ENCODE data around the gene CTTN. TPM values are rescaled to one million over a fixed set of nuclear protein-coding genes. Genes with fewer than 3 reads are reported as not detected.

CTTN gene
- total RNA-seq, 1 experiment from 2014 or later, result 533 TPM

- H4K20me1 ChIP-seq (ENCODE audit: insufficient read depth), result peaks cover 82% of the 10 kb centered on the region
- CTCF ChIA-PET, result no interaction called here
- no peaks in the 10 kb centered on the region for H3K79me2 ChIP-seq (ENCODE audit: low read depth)
Observed at GRCh38 chr11:70429428-70429705, 31.0 kb downstream of the CTTN start.

GRCh38 chr11:70429724-70430521, 31.6 kb downstream of the CTTN start:
- H3F3A ChIP-seq (ENCODE audit: insufficient read depth, low read depth), result 0 out of 2 replicates have a peak, but pooled peaks cover 7% of the 10 kb centered on the region
- peaks cover 80% of the 10 kb centered on the region for H4K20me1 ChIP-seq (ENCODE audit: insufficient read depth)
- ChIA-PET POLR2A (ENCODE audit: unreplicated experiment) (no interaction called here), CTCF (no interaction called here)
- no peak overlapping the region for H3K27ac ChIP-seq
- no peak overlapping the region for H3K4me2 ChIP-seq
- H3K4me1 ChIP-seq (replicated peaks; ENCODE audit: insufficient read depth), result no peaks in the 10 kb centered on the region
- no peak for DNase-seq
- intact Hi-C loops (cut with micrococcal nuclease; ENCODE audit: unreplicated experiment), result no loop called here
- no peaks in the 10 kb centered on the region for H3K27me3 ChIP-seq (ENCODE audit: insufficient read depth, low read depth)
- H3K9me3 ChIP-seq (ENCODE audit: insufficient read depth, low read depth), result no peaks in the 10 kb centered on the region
- H2AFZ ChIP-seq, result no peak overlapping the region
- peaks cover 39% of the 10 kb centered on the region for H3K36me3 ChIP-seq (ENCODE audit: low read depth)
- no TSS peak for BruUV-seq (replicated peaks)
- no peak overlapping the region for H3K4me3 ChIP-seq
- H3K9me2 ChIP-seq (ENCODE audit: insufficient read depth), result no peaks in the 10 kb centered on the region
- no peaks in the 10 kb centered on the region for H3K79me2 ChIP-seq (ENCODE audit: low read depth)
- TF ChIP-seq EZH2 (IDR thresholded peaks at IDR 0.05; ENCODE audit: low read depth), result no peak
- TF ChIP-seq CTCF (conservative IDR thresholded peaks at IDR 0.05), result no peak

More at GRCh38 chr11:70429428-70429705, 31.0 kb downstream of the CTTN start:
- no peak overlapping the region for H3K27ac ChIP-seq
- no peak for TF ChIP-seq CTCF (conservative IDR thresholded peaks at IDR 0.05)
- no peak for TF ChIP-seq EZH2 (IDR thresholded peaks at IDR 0.05; ENCODE audit: low read depth)
- H3K9me2 ChIP-seq (ENCODE audit: insufficient read depth), result no peaks in the 10 kb centered on the region
- POLR2A ChIA-PET (ENCODE audit: unreplicated experiment), result no interaction called here
- no peaks in the 10 kb centered on the region for H3K4me1 ChIP-seq (replicated peaks; ENCODE audit: insufficient read depth)
- no peaks in the 10 kb centered on the region for H3K9me3 ChIP-seq (ENCODE audit: insufficient read depth, low read depth)
- H3K4me3 ChIP-seq, result no peak overlapping the region
- intact Hi-C loops (cut with micrococcal nuclease; ENCODE audit: unreplicated experiment), result no loop called here
- no TSS peak for BruUV-seq (replicated peaks)
- peaks cover 43% of the 10 kb centered on the region for H3K36me3 ChIP-seq (ENCODE audit: low read depth)
- H3K27me3 ChIP-seq (ENCODE audit: insufficient read depth, low read depth), result no peaks in the 10 kb centered on the region
- H2AFZ ChIP-seq, result no peak overlapping the region
- 0 out of 2 replicates have a peak, but pooled peaks cover 7% of the 10 kb centered on the region for H3F3A ChIP-seq (ENCODE audit: insufficient read depth, low read depth)
- H3K4me2 ChIP-seq, result no peak overlapping the region
- DNase-seq, result no peak

- H3K9me3 ChIP-seq (ENCODE audit: insufficient read depth, low read depth), result no peaks in the 10 kb centered on the region
- CTCF ChIA-PET, result no interaction called here
- intact Hi-C loops (cut with micrococcal nuclease; ENCODE audit: unreplicated experiment), result no loop called here
- H3K27ac ChIP-seq, result no peak overlapping the region
- H3K4me3 ChIP-seq, result no peak overlapping the region
- no peak overlapping the region for H3K4me2 ChIP-seq
- POLR2A ChIA-PET (ENCODE audit: unreplicated experiment), result no interaction called here
- no peaks in the 10 kb centered on the region for H3K79me2 ChIP-seq (ENCODE audit: low read depth)
- no peak for TF ChIP-seq EZH2 (IDR thresholded peaks at IDR 0.05; ENCODE audit: low read depth)
- TF ChIP-seq CTCF (conservative IDR thresholded peaks at IDR 0.05), result no peak
- no peak for DNase-seq
- no peaks in the 10 kb centered on the region for H3K27me3 ChIP-seq (ENCODE audit: insufficient read depth, low read depth)
- H4K20me1 ChIP-seq (ENCODE audit: insufficient read depth), result peaks cover 80% of the 10 kb centered on the region
- peaks cover 7% of the 10 kb centered on the region; the same call in 1 of the 2 replicates for H3F3A ChIP-seq (ENCODE audit: insufficient read depth, low read depth)
- no peak overlapping the region for H2AFZ ChIP-seq
- H3K4me1 ChIP-seq (replicated peaks; ENCODE audit: insufficient read depth), result no peaks in the 10 kb centered on the region
- peaks cover 35% of the 10 kb centered on the region for H3K36me3 ChIP-seq (ENCODE audit: low read depth)
- no TSS peak for BruUV-seq (replicated peaks)
- H3K9me2 ChIP-seq (ENCODE audit: insufficient read depth), result no peaks in the 10 kb centered on the region
Observed at GRCh38 chr11:70430671-70431574, 32.6 kb downstream of the CTTN start.

All from PC-9 (cell line).